Duodenal mucosa (tissue), 2 donors: Measurements from ENCODE around the gene UQCC5.
A peak's percentile ranks its signal among the peaks of the same experiment; 100 is the strongest.
"Not testable (repeated sequence)": the region's sequence is repeated elsewhere in the genome, so short reads cannot be mapped to it uniquely, and the experiment has no call there.

Source experiments
- H3K27ac ChIP-seq: one replicate; pipeline ENCODE4 v1.7.0; 2013; ENCODE audit warnings: low read depth, low read length
- H3K27me3 ChIP-seq, 2 donors: one replicate each; pipeline ENCODE4 v1.7.0; 2013; ENCODE audit warnings: low read length in 2 of 2, control low read depth in 1 of 2; ENCODE audit not compliant: insufficient read depth in 2 of 2, control insufficient read depth in 1 of 2
- H3K36me3 ChIP-seq, 2 donors: one replicate each; pipeline ENCODE4 v1.7.0; 2013; ENCODE audit warnings: low read length in 2 of 2, control low read depth in 1 of 2; ENCODE audit not compliant: insufficient read depth in 2 of 2, control insufficient read depth in 1 of 2
- H3K4me1 ChIP-seq, 2 donors: one replicate each; pipeline ENCODE4 v1.7.0; 2013; ENCODE audit warnings: low read length in 2 of 2, control low read depth in 1 of 2; ENCODE audit not compliant: insufficient read depth in 2 of 2, control insufficient read depth in 1 of 2
- H3K4me3 ChIP-seq, 2 donors: one replicate each; pipeline ENCODE4 v1.7.0; 2013; ENCODE audit warnings: low read length in 2 of 2, low read depth in 1 of 2
- H3K9ac ChIP-seq, 2 donors: one replicate each; pipeline ENCODE4 v1.7.0; 2013; ENCODE audit warnings: low read length in 2 of 2, low read depth in 1 of 2
- H3K9me3 ChIP-seq, 2 donors: one replicate each; pipeline ENCODE4 v1.7.0; 2013; ENCODE audit warnings: low read length in 2 of 2, control low read depth in 1 of 2; ENCODE audit not compliant: control insufficient read depth in 1 of 2

The UQCC5 gene

GRCh38 chr3:52522651-52523251 lies 13.7 kb upstream of the UQCC5 start:
- Histone ChIP-seq H3K27me3 (no peaks in the 10 kb centered on the region), H3K36me3 (peaks cover 0 to 17% of the 10 kb centered on the region in 2 donors), H3K4me3 (no peak overlapping the region), H3K27ac (no peak overlapping the region), H3K9me3 (no peaks in the 10 kb centered on the region), H3K4me1 (peaks cover 5 to 8% of the 10 kb centered on the region in 2 donors), H3K9ac (no peak overlapping the region)

- H3K9me3 ChIP-seq: no peaks in the 10 kb centered on the region
- no peak overlapping the region for H3K27ac ChIP-seq
- no peak overlapping the region for H3K4me3 ChIP-seq
- peaks cover 0 to under 1% of the 10 kb centered on the region in 2 donors for H3K4me1 ChIP-seq
- H3K9ac ChIP-seq: no peak overlapping the region
- no peaks in the 10 kb centered on the region for H3K27me3 ChIP-seq
- H3K36me3 ChIP-seq: peaks cover 0 to 22% of the 10 kb centered on the region in 2 donors
Observed at GRCh38 chr3:52523386-52524257, 12.8 kb upstream of the UQCC5 start.

DNA sequence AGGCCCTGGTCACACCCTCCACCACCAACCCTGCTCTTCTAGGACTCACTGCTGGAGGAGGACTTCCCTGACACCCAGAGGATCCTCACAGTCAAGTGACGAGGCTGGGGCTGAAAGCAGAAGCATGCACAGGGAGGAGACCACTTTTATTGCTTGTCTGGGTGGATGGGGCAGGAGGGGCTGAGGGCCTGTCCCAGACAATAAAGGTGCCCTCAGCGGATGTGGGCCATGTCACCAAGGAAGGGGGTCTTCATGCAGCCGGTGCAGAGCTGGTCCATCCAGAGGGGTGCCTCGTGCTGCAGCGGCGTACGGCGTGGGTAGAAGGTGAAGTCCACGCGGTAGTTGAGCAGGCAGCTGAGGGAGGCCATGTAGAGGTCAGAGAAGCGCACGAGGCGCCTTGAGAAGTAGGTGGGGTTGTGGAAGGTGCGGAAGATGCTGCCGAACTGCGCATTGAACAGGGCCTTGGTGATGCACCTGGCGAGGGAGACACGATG lies 12.1 kb upstream of the UQCC5 start:
- H3K9ac ChIP-seq: no peak overlapping the region
- H3K4me3 ChIP-seq: no peak overlapping the region
- H3K4me1 ChIP-seq: no peaks in the 10 kb centered on the region
- H3K27me3 ChIP-seq: no peaks in the 10 kb centered on the region
- H3K27ac ChIP-seq: no peak overlapping the region
- peaks cover 0 to 22% of the 10 kb centered on the region in 2 donors for H3K36me3 ChIP-seq
- H3K9me3 ChIP-seq: no peaks in the 10 kb centered on the region

- peak overlapping the region; percentile 42 for H3K27ac ChIP-seq
- H3K4me3 ChIP-seq: no peak overlapping the region
- H3K9me3 ChIP-seq: no peaks in the 10 kb centered on the region
- peaks cover 0 to 22% of the 10 kb centered on the region in 2 donors for H3K36me3 ChIP-seq
- no peaks in the 10 kb centered on the region for H3K27me3 ChIP-seq
- H3K4me1 ChIP-seq: no peaks in the 10 kb centered on the region
- H3K9ac ChIP-seq: no peak overlapping the region
Observed at GRCh38 chr3:52524752-52525679, 11.4 kb upstream of the UQCC5 start.

GRCh38 chr3:52525680-52526561 lies 10.5 kb upstream of the UQCC5 start:
- Histone ChIP-seq H3K9ac (no peak overlapping the region), H3K36me3 (peaks cover 0 to 22% of the 10 kb centered on the region in 2 donors), H3K9me3 (no peaks in the 10 kb centered on the region), H3K4me1 (no peaks in the 10 kb centered on the region), H3K27ac (peak overlapping the region; percentile 20), H3K4me3 (no peak overlapping the region), H3K27me3 (no peaks in the 10 kb centered on the region)

DNA sequence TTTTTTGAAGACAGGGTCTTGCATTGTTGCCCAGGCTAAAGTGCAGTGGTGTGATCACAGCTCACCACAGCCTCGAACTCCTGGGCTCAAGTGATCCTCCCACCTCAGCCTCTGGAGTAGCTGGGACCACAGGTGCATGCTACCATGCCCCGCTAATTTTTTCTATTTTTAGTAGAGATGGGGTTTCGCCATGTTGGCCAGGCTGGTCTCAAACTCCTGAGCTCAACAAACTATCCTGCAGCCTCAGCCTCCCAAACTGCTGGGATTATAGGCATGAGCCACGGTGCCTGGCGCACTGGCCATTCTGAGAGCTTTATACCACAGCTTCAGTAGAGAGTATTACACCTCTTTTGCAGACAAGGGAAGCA lies 9.8 kb upstream of the UQCC5 start:
- H3K4me3 ChIP-seq, H3K27me3 ChIP-seq, H3K27ac ChIP-seq, H3K9me3 ChIP-seq, H3K9ac ChIP-seq, H3K4me1 ChIP-seq: not testable (repeated sequence)
- H3K36me3 ChIP-seq: peaks cover 0 to 22% of the 10 kb centered on the region in 2 donors

- Histone ChIP-seq H3K27ac (no peak overlapping the region), H3K4me3 (no peak overlapping the region), H3K4me1 (peaks cover 0 to 5% of the 10 kb centered on the region in 2 donors), H3K9ac (no peak overlapping the region), H3K9me3 (no peaks in the 10 kb centered on the region), H3K27me3 (no peaks in the 10 kb centered on the region), H3K36me3 (peaks cover 0 to 22% of the 10 kb centered on the region in 2 donors)
Observed at GRCh38 chr3:52527039-52527731, 9.2 kb upstream of the UQCC5 start.

- Histone ChIP-seq H3K9me3 (no peaks in the 10 kb centered on the region), H3K4me1 (peaks cover 4 to 12% of the 10 kb centered on the region in 2 donors), H3K36me3 (peaks cover 0 to 20% of the 10 kb centered on the region in 2 donors), H3K27me3 (no peaks in the 10 kb centered on the region), H3K9ac (no peak overlapping the region), H3K27ac (no peak overlapping the region), H3K4me3 (no peak overlapping the region)
Observed at GRCh38 chr3:52527732-52528585, 8.4 kb upstream of the UQCC5 start.
